VCaP (cell line): ENCODE results near the gene SMYD2.

ENCODE experiments used
- H3K27ac ChIP-seq: fragments of 450-650 bp; 2 replicates; pipeline ENCODE4 v1.5.1; 2017
- CTCF ChIP-seq: fragments of 450-650 bp; conservative IDR thresholded peaks from 2 replicates; pipeline ENCODE4 v1.5.1; 2017; ENCODE audit warnings: mild to moderate bottlenecking, moderate library complexity

Gene SMYD2

GRCh38 chr1:214332946-214333798 is 52.2 kb downstream of the SMYD2 start:
- peak overlapping the region; percentile 19; the same call in 1 of the 2 replicates for H3K27ac ChIP-seq
- peak; percentile 91 for TF ChIP-seq CTCF

GRCh38 chr1:214335567-214335966 is 54.6 kb downstream of the SMYD2 start:
- TF ChIP-seq CTCF: no peak
- H3K27ac ChIP-seq: no peak overlapping the region

GRCh38 chr1:214337015-214337414 is 56.1 kb downstream of the SMYD2 start:
- peak overlapping the region; percentile 36 for H3K27ac ChIP-seq
- TF ChIP-seq CTCF: no peak

GRCh38 chr1:214337511-214337910 is 56.6 kb downstream of the SMYD2 start:
- H3K27ac ChIP-seq: peak overlapping the region; percentile 36
- no peak for TF ChIP-seq CTCF

- TF ChIP-seq CTCF: no peak
- no peak overlapping the region for H3K27ac ChIP-seq
Measured at GRCh38 chr1:214338212-214338611, 57.3 kb downstream of the SMYD2 start.

GRCh38 chr1:214341459-214341858 is 60.5 kb downstream of the SMYD2 start:
- TF ChIP-seq CTCF: no peak
- H3K27ac ChIP-seq: no peak overlapping the region

GRCh38 chr1:214341932-214342331 is 61.0 kb downstream of the SMYD2 start:
- TF ChIP-seq CTCF: no peak
- no peak overlapping the region for H3K27ac ChIP-seq
